Measurements from ENCODE around the gene KRTAP10-3.
A peak's percentile ranks its signal among the peaks of the same experiment; 100 is the strongest.
"Not testable (repeated sequence)": the region's sequence is repeated elsewhere in the genome, so short reads cannot be mapped to it uniquely, and the experiment has no call there.

KRTAP10-3 gene

GRCh38 chr21:44590897-44591800 lies 32.6 kb upstream of the KRTAP10-3 start:
- DNase-seq (ENCODE audit: extremely low read depth in 1 of 2, low read depth in 1 of 2), result not testable (repeated sequence)

DNA sequence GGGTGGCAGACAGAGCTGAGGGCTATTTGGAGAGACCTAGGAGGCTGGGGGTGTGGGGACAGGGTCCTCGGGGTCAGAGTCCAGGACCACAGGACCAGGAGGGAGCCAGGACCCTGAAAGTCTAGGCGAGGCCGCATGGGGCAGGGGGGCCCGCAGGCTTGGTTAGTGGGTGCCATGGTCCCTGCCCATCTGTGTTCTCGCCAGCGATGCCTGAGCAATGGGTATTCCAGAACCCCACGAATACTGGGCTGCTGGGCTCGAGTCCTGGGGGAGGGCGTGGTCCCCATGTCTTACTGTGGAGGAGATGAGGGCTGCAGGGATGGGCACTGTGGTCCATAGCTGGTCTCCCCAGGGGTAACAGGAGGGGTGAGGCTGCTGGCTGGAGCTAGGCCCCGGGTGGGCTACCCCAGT lies 31.7 kb upstream of the KRTAP10-3 start:
- no peak for DNase-seq (ENCODE audit: extremely low read depth in 1 of 2, low read depth in 1 of 2)

DNA sequence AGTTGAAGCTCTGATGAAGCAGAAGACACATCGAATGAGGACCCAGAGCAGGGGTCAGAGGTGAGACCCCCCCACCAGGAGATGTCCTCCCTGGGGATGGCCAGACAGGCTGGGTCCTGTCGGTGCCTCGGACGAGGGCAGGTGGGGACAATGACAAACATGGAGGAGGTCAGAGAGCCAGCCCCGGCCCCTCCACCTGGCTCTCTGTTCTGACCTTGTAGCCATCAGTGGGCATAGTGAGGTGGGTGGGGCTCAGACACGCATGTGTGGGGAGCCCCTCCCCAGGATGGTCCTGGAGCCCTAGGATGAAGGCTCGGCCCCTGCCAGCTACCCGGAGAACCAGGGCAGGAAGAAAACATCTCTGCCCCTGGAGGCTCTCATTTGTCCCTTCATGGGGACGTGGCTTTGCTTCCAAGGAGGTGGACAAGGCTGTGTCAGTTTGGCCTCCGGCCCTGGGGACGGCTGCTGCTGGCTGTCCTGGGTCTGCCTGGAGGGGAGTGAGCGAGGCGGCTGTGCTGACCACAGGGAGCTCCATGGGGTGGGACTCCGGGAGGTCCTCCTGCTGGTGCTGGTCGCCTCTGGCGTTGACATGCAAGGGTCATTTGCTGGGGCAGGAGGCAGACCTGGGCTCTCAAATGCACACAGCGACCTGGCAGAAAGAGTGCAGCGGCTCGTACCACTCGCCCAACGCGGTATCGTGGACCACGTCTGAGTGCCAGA lies 31.2 kb upstream of the KRTAP10-3 start:
- DNase-seq (ENCODE audit: extremely low read depth in 1 of 2, low read depth in 1 of 2), result no peak

- no peak for DNase-seq (ENCODE audit: extremely low read depth in 1 of 2, low read depth in 1 of 2)
Measured at GRCh38 chr21:44589094-44589493, 30.5 kb upstream of the KRTAP10-3 start.

DNA sequence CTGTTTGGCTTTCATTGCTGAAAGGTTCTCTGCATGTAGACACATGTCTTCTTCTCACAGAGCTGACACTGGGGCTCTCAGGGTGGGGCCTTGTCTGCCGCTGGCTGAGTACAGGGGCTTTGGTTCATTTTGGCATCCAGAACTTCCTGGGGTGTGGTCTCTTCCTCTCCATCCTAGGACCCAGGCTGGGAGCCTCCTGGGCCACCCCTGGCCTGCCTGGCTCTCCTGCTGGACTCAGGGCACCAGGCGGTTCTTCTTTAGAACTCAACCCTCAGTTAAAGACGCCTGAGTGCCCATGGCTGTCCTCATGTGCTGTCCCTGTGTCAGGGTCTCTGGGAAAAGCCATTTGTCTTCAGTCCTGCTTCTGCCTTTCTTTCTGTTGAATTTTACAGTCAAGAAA lies 27.3 kb upstream of the KRTAP10-3 start:
- DNase-seq (ENCODE audit: extremely low read depth in 1 of 2, low read depth in 1 of 2), result no peak

DNA sequence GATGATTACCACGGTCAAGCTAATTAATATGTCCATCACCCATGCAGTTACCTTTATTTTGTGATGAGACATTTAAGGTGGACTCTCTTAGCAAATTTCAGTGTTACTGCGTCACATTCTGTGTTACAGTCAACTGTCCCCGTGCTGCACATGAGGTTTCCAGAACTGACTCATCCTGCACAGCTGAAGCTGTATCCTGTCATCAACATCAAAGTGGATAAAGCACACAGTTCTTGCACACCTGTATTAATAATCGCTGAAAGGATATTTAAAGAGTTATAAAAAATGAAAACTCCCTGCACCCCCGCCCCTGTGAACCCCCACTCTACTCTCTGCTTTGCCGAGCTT lies 25.2 kb upstream of the KRTAP10-3 start:
- DNase-seq (ENCODE audit: extremely low read depth in 1 of 2, low read depth in 1 of 2), result peak in 1 of 2 donors; percentile 13

- DNase-seq (ENCODE audit: extremely low read depth in 1 of 2, low read depth in 1 of 2), result no peak
Measured at GRCh38 chr21:44583089-44583799, 24.6 kb upstream of the KRTAP10-3 start.

DNA sequence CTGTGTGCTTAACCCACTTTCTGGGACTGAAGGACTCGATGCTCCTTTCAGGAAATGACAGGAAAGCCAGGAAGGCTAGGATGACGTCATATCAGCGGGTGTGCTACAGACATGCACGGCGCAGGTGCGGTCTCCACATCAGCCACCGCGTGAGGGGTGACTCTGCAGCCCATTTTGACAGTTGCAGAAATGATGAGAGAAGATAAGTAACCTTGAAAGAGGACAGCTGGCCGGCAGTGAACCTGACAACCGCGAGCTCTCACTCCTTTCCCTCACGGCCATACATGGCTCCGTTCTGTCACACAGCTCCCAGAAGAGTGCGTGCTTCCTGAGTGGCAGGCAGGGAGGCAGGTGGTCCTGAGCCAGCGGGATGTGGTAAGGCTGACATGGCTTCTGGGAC lies 23.5 kb upstream of the KRTAP10-3 start:
- DNase-seq (ENCODE audit: extremely low read depth in 1 of 2, low read depth in 1 of 2), result no peak

DNA sequence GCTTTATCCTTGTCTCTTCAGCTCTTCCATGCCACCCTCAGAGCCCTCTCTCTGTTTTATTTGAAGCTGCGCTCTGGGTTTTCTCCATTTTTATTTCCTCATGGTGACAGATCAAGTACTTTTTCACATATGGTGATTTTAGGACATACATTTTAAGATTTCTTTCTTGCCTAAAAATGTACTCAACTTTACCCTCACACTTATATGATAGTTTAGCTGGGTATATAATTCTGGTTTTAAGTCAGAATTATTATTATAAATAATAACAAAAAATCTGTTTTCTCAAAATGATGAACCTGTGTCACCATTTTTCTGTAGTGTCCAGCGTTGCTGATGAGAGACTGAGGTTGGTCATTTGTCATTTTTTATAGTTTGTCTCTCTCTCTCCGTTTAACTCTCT lies 22.6 kb upstream of the KRTAP10-3 start:
- no peak for DNase-seq (ENCODE audit: extremely low read depth in 1 of 2, low read depth in 1 of 2)

- DNase-seq (ENCODE audit: extremely low read depth in 1 of 2, low read depth in 1 of 2), result not testable (repeated sequence)
Measured at GRCh38 chr21:44580231-44580821, 21.7 kb upstream of the KRTAP10-3 start, which contains the start of gene KRTAP10-5. Gene KRTAP10-5, minus strand, starts transcription at chr21:44580604. Its CDS starts 26 bp downstream, at chr21:44580578.

GRCh38 chr21:44579833-44580144 lies 21.2 kb upstream of the KRTAP10-3 start:
- no peak for DNase-seq (ENCODE audit: extremely low read depth in 1 of 2, low read depth in 1 of 2)

DNA sequence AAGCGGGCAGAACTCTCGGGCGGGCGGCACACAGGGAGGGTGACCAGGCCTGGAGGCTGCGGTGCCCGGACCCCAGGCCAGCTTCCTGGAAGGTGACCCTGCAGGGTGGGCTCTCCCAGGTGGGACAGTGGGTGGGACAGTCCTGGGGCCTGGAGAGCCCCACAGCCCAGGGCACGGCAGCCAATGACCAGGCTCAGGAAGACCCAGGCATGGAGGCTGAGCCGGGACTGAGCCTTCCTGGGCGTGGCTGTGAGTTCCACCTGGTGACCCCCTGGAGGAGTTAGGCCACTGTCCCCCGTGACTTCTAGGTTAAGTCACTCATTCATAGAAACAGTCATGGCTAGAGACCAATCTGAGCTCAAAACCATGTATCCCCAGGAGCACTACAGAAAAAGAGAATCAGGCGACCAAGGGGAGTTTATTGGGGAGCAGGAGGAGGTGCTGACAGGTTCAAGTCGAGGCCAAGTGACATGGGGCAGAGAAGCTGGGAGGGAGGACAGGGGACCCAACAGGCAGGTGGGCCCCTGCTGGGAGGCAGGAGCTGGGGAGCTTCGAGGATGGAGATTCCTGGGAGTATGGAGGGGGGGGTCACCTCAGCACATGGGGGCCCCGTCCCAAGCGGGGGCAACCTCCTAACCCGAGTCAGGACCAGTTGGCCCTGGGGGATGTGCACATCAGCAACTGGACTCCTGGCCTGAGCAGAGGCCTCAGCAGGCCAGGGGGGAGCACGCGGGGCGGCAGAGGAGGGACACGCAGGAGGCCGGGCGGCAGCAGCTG lies 20.6 kb upstream of the KRTAP10-3 start:
- no peak for DNase-seq (ENCODE audit: extremely low read depth in 1 of 2, low read depth in 1 of 2)

GRCh38 chr21:44578371-44579055 lies 19.9 kb upstream of the KRTAP10-3 start:
- DNase-seq (ENCODE audit: extremely low read depth in 1 of 2, low read depth in 1 of 2), result no peak

DNA sequence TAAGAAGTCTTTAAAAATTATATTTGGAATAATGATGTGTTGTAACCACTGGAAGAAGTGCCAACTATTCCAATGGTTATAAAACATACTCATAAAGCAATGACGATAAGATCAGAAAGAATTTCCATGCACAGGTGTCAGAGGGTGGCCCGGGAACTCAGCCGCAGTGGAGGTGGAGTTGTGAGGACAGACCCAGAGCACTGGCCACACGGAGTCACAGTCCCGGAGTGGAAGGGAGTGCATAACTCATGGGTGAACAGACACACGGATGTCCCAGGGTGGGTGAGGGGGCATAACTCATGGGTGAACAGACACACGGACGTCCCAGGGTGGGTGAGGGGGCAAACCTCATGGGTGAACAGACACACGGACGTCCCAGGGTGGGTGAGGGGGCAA lies 17.4 kb upstream of the KRTAP10-3 start:
- DNase-seq (ENCODE audit: extremely low read depth in 1 of 2, low read depth in 1 of 2), result no peak

DNA sequence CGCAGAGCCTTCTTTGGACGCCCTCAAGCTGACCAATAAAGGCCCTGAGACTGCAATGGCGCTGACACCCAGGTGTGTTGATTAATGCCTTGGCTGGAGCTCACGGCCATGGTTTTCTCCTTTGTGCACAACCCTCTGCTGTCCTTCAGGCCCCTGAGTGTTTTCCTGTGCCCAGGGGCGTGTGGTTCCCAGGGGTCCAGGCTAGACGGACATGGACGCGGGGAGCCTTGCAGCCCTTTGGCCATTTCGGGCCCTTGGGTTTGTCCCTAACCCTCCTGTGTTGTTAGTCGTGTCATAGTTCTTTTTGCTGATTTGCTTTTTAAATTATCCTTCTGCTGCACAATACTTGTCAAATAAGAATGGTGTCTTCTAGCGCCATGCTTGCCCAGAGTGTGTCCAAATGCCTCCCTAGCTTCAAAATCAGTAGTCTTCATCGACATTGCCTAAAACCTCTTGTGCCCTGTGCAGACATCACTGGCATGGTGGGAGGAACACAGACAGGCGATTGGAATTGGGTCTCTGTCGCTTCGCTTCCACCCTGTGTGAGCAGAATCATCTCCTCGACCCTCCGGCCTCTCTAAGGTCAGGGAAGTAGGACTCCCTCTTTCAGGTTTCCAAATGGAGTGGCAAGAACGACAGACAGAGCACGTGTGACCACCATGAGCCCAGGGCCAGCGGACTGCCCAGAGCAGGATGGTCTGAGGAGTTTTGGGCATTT lies 16.9 kb upstream of the KRTAP10-3 start:
- DNase-seq (ENCODE audit: extremely low read depth in 1 of 2, low read depth in 1 of 2), result no peak

- no peak for DNase-seq (ENCODE audit: extremely low read depth in 1 of 2, low read depth in 1 of 2)
Measured at GRCh38 chr21:44574457-44575306, 16.1 kb upstream of the KRTAP10-3 start.

GRCh38 chr21:44573630-44574456 lies 15.2 kb upstream of the KRTAP10-3 start, which contains the start of gene KRTAP10-4:
Gene KRTAP10-4, plus strand, starts transcription at chr21:44573729. Its CDS starts 30 bp downstream, at chr21:44573759.
- not testable (repeated sequence) for DNase-seq (ENCODE audit: extremely low read depth in 1 of 2, low read depth in 1 of 2)

Data from stimulated activated CD8-positive, alpha-beta memory T cell treated with anti-CD3 and anti-CD28 coated beads, Interleukin-7, amount 100 ng/mL, for 48 hours (primary cell).